Ecto neural progenitor cell (in vitro differentiated cells): ENCODE results near the gene USP1.

ENCODE experiments used
- DNase-seq: peaks from one replicate; pipeline ENCODE4 v3.0.0-alpha.2; 2018; ENCODE audit warnings: low spot score

USP1 gene

DNA sequence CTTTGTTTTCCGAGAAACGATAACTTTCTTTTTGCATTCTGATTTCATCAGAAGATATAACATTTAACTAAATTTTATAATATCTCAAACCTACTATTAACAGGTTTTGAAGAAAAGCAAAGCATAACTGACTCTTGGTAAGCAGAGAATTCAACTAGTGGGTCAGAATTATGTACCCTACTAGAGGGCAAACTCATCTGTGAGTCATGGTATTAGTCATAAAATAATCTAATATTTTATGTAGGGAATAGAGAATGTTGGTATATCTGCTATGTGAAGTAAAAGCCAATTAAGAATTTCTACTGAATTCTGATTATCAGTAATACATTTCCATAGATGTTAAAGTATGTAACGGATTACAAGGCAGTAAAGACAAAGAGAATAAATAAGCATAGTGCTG lies 56.8 kb downstream of the USP1 start:
- DNase-seq, result no peak

DNA sequence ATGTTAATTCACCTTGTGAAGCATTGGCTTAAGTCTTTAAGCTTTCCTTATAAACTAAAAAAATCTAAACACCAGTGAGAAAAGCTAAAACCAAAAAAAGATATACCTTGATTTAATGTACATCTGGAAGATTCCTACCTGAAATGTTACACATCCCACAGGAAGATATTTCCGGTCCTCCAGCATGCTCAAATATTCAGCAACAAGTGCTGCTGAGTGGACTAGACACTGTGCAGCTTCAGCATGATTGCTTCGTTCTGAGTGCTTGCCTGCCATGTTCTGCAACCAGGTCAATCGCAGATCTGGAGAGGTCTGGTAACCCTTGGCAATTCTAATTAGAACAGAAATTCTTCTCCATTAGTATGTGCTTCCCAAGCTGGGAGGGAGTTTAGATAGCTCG lies 57.3 kb downstream of the USP1 start:
- DNase-seq, result no peak

DNA sequence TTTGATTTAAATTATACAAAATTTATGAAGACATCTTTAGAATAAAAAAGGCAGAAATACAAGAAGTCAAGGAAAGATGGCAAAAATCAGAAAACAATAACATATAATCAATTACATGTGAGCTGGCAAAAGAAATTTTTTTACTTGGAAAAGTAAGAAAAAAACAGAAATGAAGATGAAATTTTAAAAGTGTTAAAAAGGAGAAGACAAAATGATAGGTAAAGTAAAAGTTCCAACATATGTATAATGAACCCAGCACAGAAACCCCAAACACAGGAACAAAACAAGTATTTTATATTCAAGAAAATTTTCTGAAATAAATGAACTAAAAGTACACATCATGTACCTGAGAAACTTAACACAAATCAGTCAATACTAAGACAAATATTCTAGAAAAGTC lies 63.4 kb downstream of the USP1 start:
- DNase-seq, result no peak
